NCI-H69 (cell line): ENCODE measurements around the gene FUCA1.
"Not testable (repeated sequence)": the region's sequence is repeated elsewhere in the genome, so short reads cannot be mapped to it uniquely, and the experiment has no call there.

Source experiments
- DNase-seq: peaks from one replicate; lab custom pipeline; 2025; lab: John Stamatoyannopoulos, UW

The FUCA1 gene

GRCh38 chr1:23867895-23868556 lies at the start of gene FUCA1:
FUCA1 (minus strand) TSS chr1:23868290; CDS start chr1:23868286, 4 bp downstream.
- DNase-seq: peak; percentile 94

- DNase-seq: peak; percentile 68
These were observed 48.4 kb upstream of the FUCA1 start for GRCh38 chr1:23916209-23917131.

- no peak for DNase-seq
These were observed 47.4 kb upstream of the FUCA1 start for GRCh38 chr1:23915466-23915865.

GRCh38 chr1:23914921-23915320 lies 46.8 kb upstream of the FUCA1 start:
- DNase-seq: no peak

- no peak for DNase-seq
These were observed 45.3 kb upstream of the FUCA1 start, which contains the start of gene CNR2 for GRCh38 chr1:23913212-23913880. CNR2 (minus strand) TSS chr1:23913362; CDS start chr1:23875617, 37,745 bp downstream.

- no peak for DNase-seq
These were observed 43.8 kb upstream of the FUCA1 start for GRCh38 chr1:23911921-23912320.

- DNase-seq: no peak
These were observed 42.6 kb upstream of the FUCA1 start for GRCh38 chr1:23910553-23911246.

- DNase-seq: no peak
These were observed 42.1 kb upstream of the FUCA1 start for GRCh38 chr1:23910144-23910543.

GRCh38 chr1:23909412-23909811 lies 41.3 kb upstream of the FUCA1 start:
- no peak for DNase-seq

GRCh38 chr1:23908453-23909341 lies 40.6 kb upstream of the FUCA1 start:
- DNase-seq: no peak

- no peak for DNase-seq
These were observed 38.6 kb upstream of the FUCA1 start for GRCh38 chr1:23906731-23907130.

GRCh38 chr1:23905461-23906025 lies 37.5 kb upstream of the FUCA1 start:
- DNase-seq: no peak

GRCh38 chr1:23904748-23905357 lies 36.8 kb upstream of the FUCA1 start:
- DNase-seq: peak; percentile 5

GRCh38 chr1:23903754-23904153 lies 35.7 kb upstream of the FUCA1 start:
- DNase-seq: no peak

GRCh38 chr1:23902321-23903278 lies 34.5 kb upstream of the FUCA1 start:
- DNase-seq: peak; percentile 17

GRCh38 chr1:23900017-23900416 lies 31.9 kb upstream of the FUCA1 start:
- DNase-seq: not testable (repeated sequence)

- DNase-seq: no peak
These were observed 31.0 kb upstream of the FUCA1 start for GRCh38 chr1:23899070-23899469.

- no peak for DNase-seq
These were observed 29.0 kb upstream of the FUCA1 start for GRCh38 chr1:23897083-23897482.

GRCh38 chr1:23896491-23896890 lies 28.4 kb upstream of the FUCA1 start:
- no peak for DNase-seq
